Smooth muscle cell (in vitro differentiated cells): Measurements from ENCODE around the gene SLC17A9. TPM values are rescaled to one million over a fixed set of nuclear protein-coding genes. Genes with fewer than 3 reads are reported as not detected.

Experiments used
- DNase-seq: peaks from one replicate; lab custom pipeline; 2025; ENCODE audit not compliant: unreplicated experiment; lab: John Stamatoyannopoulos, UW
- H2AFZ ChIP-seq: fragments of 200-600 bp; sonication (generic); 2 replicates; pipeline ENCODE4 v1.6.0; 2016; ENCODE audit warnings: antibody characterized with exemption, low read depth, mild to moderate bottlenecking
- H3F3A ChIP-seq: fragments of 200-600 bp; sonication (generic); 2 replicates; pipeline ENCODE4 v1.6.0; 2017; ENCODE audit warnings: antibody characterized with exemption, low read depth
- H3K27ac ChIP-seq: fragments of 200-600 bp; sonication (generic); 2 replicates; pipeline ENCODE4 v1.5.1; 2016; ENCODE audit warnings: low read depth, mild to moderate bottlenecking
- H3K27me3 ChIP-seq: fragments of 200-600 bp; sonication (generic); 2 replicates; pipeline ENCODE4 v1.6.1; 2016; ENCODE audit warnings: low read depth, mild to moderate bottlenecking
- H3K36me3 ChIP-seq: fragments of 200-600 bp; sonication (generic); 2 replicates; pipeline ENCODE4 v1.5.1; 2016; ENCODE audit warnings: low read depth
- H3K4me1 ChIP-seq: fragments of 200-600 bp; sonication (generic); 2 replicates; pipeline ENCODE4 v1.5.1; 2016; ENCODE audit warnings: low read depth
- H3K4me2 ChIP-seq: fragments of 200-600 bp; sonication (generic); 2 replicates; pipeline ENCODE4 v1.6.0; 2016; ENCODE audit warnings: mild to moderate bottlenecking
- H3K4me3 ChIP-seq: fragments of 200-600 bp; sonication (generic); 2 replicates; pipeline ENCODE4 v1.5.1; 2016; ENCODE audit warnings: mild to moderate bottlenecking
- H3K79me2 ChIP-seq: fragments of 200-600 bp; sonication (generic); 2 replicates; pipeline ENCODE4 v1.6.0; 2016; ENCODE audit warnings: low read depth, mild to moderate bottlenecking
- H3K9ac ChIP-seq: fragments of 200-600 bp; sonication (generic); 2 replicates; pipeline ENCODE4 v1.6.0; 2016; ENCODE audit warnings: low read depth
- H3K9me3 ChIP-seq: fragments of 200-600 bp; sonication (generic); replicated peaks from 2 replicates; pipeline ENCODE4 v1.5.1; 2016; ENCODE audit warnings: low read depth
- H4K20me1 ChIP-seq: fragments of 200-600 bp; sonication (generic); 2 replicates; pipeline ENCODE4 v1.6.0; 2016; ENCODE audit warnings: low read depth
- CTCF ChIP-seq: fragments of 200-600 bp; sonication (generic); IDR thresholded peaks from 2 replicates; pipeline ENCODE4 v1.5.1; 2017; ENCODE audit warnings: borderline replicate concordance, mild to moderate bottlenecking, antibody characterized with exemption; ENCODE audit not compliant: insufficient read depth, poor library complexity, severe bottlenecking
- WGBS: methylation state at CpG from one replicate; pipeline ENCODE4 v1.1.7; 2016; ENCODE audit warnings: low lambda C conversion rate; 5-methylcytosine and 5-hydroxymethylcytosine counted together
- polyA plus RNA-seq: library from polyadenylated mRNA; unstranded; fragments of >200 nt; fragmentation: Nextera tagmentation; extraction: Ambion mirVana; gene quantifications from 2 replicates; pipeline ENCODE4 v1.2.1, GENCODE V29; 2016
- total RNA-seq: library from RNA; depleted of rRNA; stranded (reverse); fragments of >200 nt; gene quantifications from 2 replicates; pipeline ENCODE4 v1.2.3, GENCODE V29; 2014

Gene SLC17A9
- total and polyA plus RNA-seq, 2 experiments from 2014 or later, result 32.5 to 96.7 TPM

- H4K20me1 ChIP-seq, result peaks cover 77% of the 10 kb centered on the region
- peak overlapping the region; percentile 98 for H3K27ac ChIP-seq
- H3K9ac ChIP-seq, result no peak overlapping the region
- peak overlapping the region; percentile 90 for H3K4me2 ChIP-seq
- no peaks in the 10 kb centered on the region for H3K27me3 ChIP-seq
- H3K4me1 ChIP-seq, result peaks cover 29% of the 10 kb centered on the region
- H2AFZ ChIP-seq, result no peak overlapping the region
- no peak overlapping the region for H3K4me3 ChIP-seq
- no peaks in the 10 kb centered on the region for H3K36me3 ChIP-seq
- no peaks in the 10 kb centered on the region for H3K9me3 ChIP-seq
- no peak for TF ChIP-seq CTCF
- WGBS, result 90% methylated on average over 12 of the region's 12 CpGs
- peaks cover 94% of the 10 kb centered on the region for H3K79me2 ChIP-seq
- H3F3A ChIP-seq, result peaks cover 19% of the 10 kb centered on the region
- no peak for DNase-seq
Measured at GRCh38 chr20:62935204-62935967, 17.1 kb upstream of the SLC17A9 start.

GRCh38 chr20:62935968-62936585, 16.4 kb upstream of the SLC17A9 start:
- WGBS, result 77% methylated on average over 22 of the region's 22 CpGs
- H3K27me3 ChIP-seq, result no peaks in the 10 kb centered on the region
- no peaks in the 10 kb centered on the region for H3K36me3 ChIP-seq
- no peak overlapping the region for H2AFZ ChIP-seq
- H3F3A ChIP-seq, result peaks cover 18% of the 10 kb centered on the region
- H3K9me3 ChIP-seq, result no peaks in the 10 kb centered on the region
- H3K4me1 ChIP-seq, result peaks cover 29% of the 10 kb centered on the region
- peaks cover 77% of the 10 kb centered on the region for H4K20me1 ChIP-seq
- H3K27ac ChIP-seq, result peak overlapping the region; percentile 98
- peaks cover 94% of the 10 kb centered on the region for H3K79me2 ChIP-seq
- DNase-seq, result no peak
- peak overlapping the region; percentile 98 for H3K9ac ChIP-seq
- peak overlapping the region; percentile 90 for H3K4me2 ChIP-seq
- peak overlapping the region; percentile 88 for H3K4me3 ChIP-seq
- no peak for TF ChIP-seq CTCF

- Histone ChIP-seq H3K36me3 (no peaks in the 10 kb centered on the region), H3K4me1 (peaks cover 29% of the 10 kb centered on the region), H3K4me2 (peak overlapping the region; percentile 91), H3K79me2 (peaks cover 94% of the 10 kb centered on the region), H4K20me1 (peaks cover 77% of the 10 kb centered on the region), H3K9me3 (no peaks in the 10 kb centered on the region), H3F3A (peaks cover 12% of the 10 kb centered on the region), H3K27me3 (no peaks in the 10 kb centered on the region), H3K9ac (peak overlapping the region; percentile 98), H3K4me3 (peak overlapping the region; percentile 88), H3K27ac (peak overlapping the region; percentile 98), H2AFZ (peak overlapping the region; percentile 80)
- 2% methylated on average over 80 of the region's 92 CpGs for WGBS
- peak; percentile 87 for DNase-seq
- TF ChIP-seq CTCF, result no peak
Measured at GRCh38 chr20:62937268-62938104, 15.0 kb upstream of the SLC17A9 start.
